Measurements from ENCODE around the gene SCLY. TPM values are rescaled to one million over a fixed set of nuclear protein-coding genes. Genes with fewer than 3 reads are reported as not detected.

SCLY gene
- total RNA-seq, 1 experiment from 2014 or later = 28.7 TPM

DNA sequence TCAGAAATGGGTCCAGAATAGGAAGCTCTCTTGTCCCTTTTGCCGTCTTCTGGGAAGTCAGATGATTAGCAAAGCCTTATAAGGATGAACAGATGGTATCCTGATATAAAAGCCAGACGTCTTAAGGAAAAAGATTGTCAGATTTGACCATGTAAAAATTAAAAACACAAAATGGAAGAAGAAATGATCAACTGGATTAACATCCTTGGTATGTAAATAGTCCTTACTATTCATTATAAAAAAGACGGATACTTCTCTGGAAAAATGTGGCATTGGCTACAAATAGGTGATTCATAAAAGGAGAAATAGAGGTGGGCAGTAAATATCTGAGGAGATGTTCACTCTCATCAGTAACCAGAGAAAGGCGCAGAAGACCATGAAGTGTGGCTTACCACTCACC lies 33.7 kb upstream of the SCLY start:
- no TSS peak for BruUV-seq (replicated peaks)
- no peak overlapping the region for H3K9ac ChIP-seq (ENCODE audit: low read length)
- no peak overlapping the region for H3K27ac ChIP-seq (ENCODE audit: low read depth, low read length)
- H3K9me3 ChIP-seq (ENCODE audit: control insufficient read depth in 1 of 2, insufficient read depth in 1 of 2, low read depth in 1 of 2, low read length in 2 of 2) = no peaks in the 10 kb centered on the region
- ChIA-PET RAD21 (ENCODE audit: low non-redundant PET in 1 of 2, low total read pairs in 2 of 2, uncharacterized antibody in 2 of 2, unreplicated experiment in 2 of 2) (no interaction called here), CTCF (no interaction called here), POLR2A (no interaction called here)
- no peak overlapping the region for H3K4me3 ChIP-seq (replicated peaks in 1 of 2; ENCODE audit: low read depth in 1 of 2, low read length in 2 of 2)
- no peaks in the 10 kb centered on the region for H3K9me2 ChIP-seq (ENCODE audit: insufficient read depth)
- ATAC-seq = no peak
- H3K79me2 ChIP-seq (ENCODE audit: insufficient read depth, low read length) = no peaks in the 10 kb centered on the region
- H3K4me2 ChIP-seq (ENCODE audit: low read length) = no peak overlapping the region
- intact Hi-C loops (cut with micrococcal nuclease) = no loop called here
- no peak overlapping the region for H2AFZ ChIP-seq (ENCODE audit: low read depth, low read length, poor library complexity, severe bottlenecking)
- H3K4me1 ChIP-seq (ENCODE audit: control insufficient read depth in 1 of 2, insufficient read depth in 2 of 2, low read length in 2 of 2) = no peaks in the 10 kb centered on the region
- DNase-seq (ENCODE audit: low read depth, low spot score) = no peak
- no peaks in the 10 kb centered on the region for H4K20me1 ChIP-seq (ENCODE audit: insufficient read depth)
- TF ChIP-seq, protein P1, sequence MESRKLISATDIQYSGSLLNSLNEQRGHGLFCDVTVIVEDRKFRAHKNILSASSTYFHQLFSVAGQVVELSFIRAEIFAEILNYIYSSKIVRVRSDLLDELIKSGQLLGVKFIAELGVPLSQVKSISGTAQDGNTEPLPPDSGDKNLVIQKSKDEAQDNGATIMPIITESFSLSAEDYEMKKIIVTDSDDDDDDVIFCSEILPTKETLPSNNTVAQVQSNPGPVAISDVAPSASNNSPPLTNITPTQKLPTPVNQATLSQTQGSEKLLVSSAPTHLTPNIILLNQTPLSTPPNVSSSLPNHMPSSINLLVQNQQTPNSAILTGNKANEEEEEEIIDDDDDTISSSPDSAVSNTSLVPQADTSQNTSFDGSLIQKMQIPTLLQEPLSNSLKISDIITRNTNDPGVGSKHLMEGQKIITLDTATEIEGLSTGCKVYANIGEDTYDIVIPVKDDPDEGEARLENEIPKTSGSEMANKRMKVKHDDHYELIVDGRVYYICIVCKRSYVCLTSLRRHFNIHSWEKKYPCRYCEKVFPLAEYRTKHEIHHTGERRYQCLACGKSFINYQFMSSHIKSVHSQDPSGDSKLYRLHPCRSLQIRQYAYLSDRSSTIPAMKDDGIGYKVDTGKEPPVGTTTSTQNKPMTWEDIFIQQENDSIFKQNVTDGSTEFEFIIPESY (IDR thresholded peaks at IDR 0.05; ENCODE audit: extremely low read depth, insufficient replicate concordance, low read length) = no peak
- TF ChIP-seq FOSL1 (IDR thresholded peaks at IDR 0.05; ENCODE audit: low read depth) (no peak), TCF7L2 (IDR thresholded peaks at IDR 0.05; ENCODE audit: borderline replicate concordance, extremely low read depth, insufficient read depth, insufficient read length) (no peak), EGR1 (IDR thresholded peaks at IDR 0.05; ENCODE audit: low read depth) (no peak), YY1 (IDR thresholded peaks at IDR 0.05; ENCODE audit: extremely low read depth, insufficient replicate concordance, low read depth, low read length) (no peak), EZH2phosphoT487 (IDR thresholded peaks at IDR 0.05; ENCODE audit: borderline replicate concordance) (no peak), ELF1 (IDR thresholded peaks at IDR 0.05; ENCODE audit: borderline replicate concordance, low read depth) (no peak), POLR2AphosphoS5 (IDR thresholded peaks at IDR 0.05; ENCODE audit: low read depth, low read length) (no peak), CEBPB (IDR thresholded peaks at IDR 0.05; ENCODE audit: low read depth) (no peak), EZH2 (IDR thresholded peaks at IDR 0.05) (no peak), ZNF274 (IDR thresholded peaks at IDR 0.05; ENCODE audit: low read depth, low read length) (no peak), CBX3 (IDR thresholded peaks at IDR 0.05; ENCODE audit: low read depth) (no peak), SRF (IDR thresholded peaks at IDR 0.05; ENCODE audit: low read depth) (no peak)
- TF ChIP-seq, protein P2, sequence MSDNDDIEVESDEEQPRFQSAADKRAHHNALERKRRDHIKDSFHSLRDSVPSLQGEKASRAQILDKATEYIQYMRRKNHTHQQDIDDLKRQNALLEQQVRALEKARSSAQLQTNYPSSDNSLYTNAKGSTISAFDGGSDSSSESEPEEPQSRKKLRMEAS (IDR thresholded peaks at IDR 0.05) = no peak
- TF ChIP-seq, protein P3, sequence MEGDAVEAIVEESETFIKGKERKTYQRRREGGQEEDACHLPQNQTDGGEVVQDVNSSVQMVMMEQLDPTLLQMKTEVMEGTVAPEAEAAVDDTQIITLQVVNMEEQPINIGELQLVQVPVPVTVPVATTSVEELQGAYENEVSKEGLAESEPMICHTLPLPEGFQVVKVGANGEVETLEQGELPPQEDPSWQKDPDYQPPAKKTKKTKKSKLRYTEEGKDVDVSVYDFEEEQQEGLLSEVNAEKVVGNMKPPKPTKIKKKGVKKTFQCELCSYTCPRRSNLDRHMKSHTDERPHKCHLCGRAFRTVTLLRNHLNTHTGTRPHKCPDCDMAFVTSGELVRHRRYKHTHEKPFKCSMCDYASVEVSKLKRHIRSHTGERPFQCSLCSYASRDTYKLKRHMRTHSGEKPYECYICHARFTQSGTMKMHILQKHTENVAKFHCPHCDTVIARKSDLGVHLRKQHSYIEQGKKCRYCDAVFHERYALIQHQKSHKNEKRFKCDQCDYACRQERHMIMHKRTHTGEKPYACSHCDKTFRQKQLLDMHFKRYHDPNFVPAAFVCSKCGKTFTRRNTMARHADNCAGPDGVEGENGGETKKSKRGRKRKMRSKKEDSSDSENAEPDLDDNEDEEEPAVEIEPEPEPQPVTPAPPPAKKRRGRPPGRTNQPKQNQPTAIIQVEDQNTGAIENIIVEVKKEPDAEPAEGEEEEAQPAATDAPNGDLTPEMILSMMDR (IDR thresholded peaks at IDR 0.05 in 2 of 3, conservative IDR thresholded peaks at IDR 0.05 in 1 of 3; ENCODE audit: borderline replicate concordance in 1 of 3, insufficient read depth in 1 of 3, low read depth in 2 of 3, low read length in 2 of 3) = no peak
- H3K36me3 ChIP-seq (ENCODE audit: control insufficient read depth in 1 of 2, insufficient read depth in 2 of 2, low read length in 2 of 2) = peaks cover 0 to 6% of the 10 kb centered on the region in 2 experiments; a peak in 1 of 4 replicates
- no peaks in the 10 kb centered on the region for H3K27me3 ChIP-seq (ENCODE audit: insufficient read depth, low read length)
